G401 (cell line): Measurements from ENCODE around the gene HDAC2. TPM values are rescaled to one million over a fixed set of nuclear protein-coding genes. Genes with fewer than 3 reads are reported as not detected.
"Not testable (repeated sequence)": the region's sequence is repeated elsewhere in the genome, so short reads cannot be mapped to it uniquely, and the experiment has no call there.

Source experiments
- DNase-seq: peaks from one replicate; pipeline ENCODE4 v3.0.0-alpha.2; 2015; ENCODE audit warnings: low spot score
- in situ Hi-C: cut with HindIII; loops from 2 replicates; pipeline ENCODE4 v1.10.0; 2016; ENCODE audit warnings: low sequenced_read_pairs, mixed read lengths
- total RNA-seq: library from RNA; depleted of rRNA; stranded (reverse); fragments of >200 nt; shearing (Covaris generic); gene quantifications from 2 replicates; pipeline ENCODE4 v1.2.3, GENCODE V29; 2014; rRNA removed

The HDAC2 gene
- 176 and 213 TPM in 2 replicates for total RNA-seq

DNA sequence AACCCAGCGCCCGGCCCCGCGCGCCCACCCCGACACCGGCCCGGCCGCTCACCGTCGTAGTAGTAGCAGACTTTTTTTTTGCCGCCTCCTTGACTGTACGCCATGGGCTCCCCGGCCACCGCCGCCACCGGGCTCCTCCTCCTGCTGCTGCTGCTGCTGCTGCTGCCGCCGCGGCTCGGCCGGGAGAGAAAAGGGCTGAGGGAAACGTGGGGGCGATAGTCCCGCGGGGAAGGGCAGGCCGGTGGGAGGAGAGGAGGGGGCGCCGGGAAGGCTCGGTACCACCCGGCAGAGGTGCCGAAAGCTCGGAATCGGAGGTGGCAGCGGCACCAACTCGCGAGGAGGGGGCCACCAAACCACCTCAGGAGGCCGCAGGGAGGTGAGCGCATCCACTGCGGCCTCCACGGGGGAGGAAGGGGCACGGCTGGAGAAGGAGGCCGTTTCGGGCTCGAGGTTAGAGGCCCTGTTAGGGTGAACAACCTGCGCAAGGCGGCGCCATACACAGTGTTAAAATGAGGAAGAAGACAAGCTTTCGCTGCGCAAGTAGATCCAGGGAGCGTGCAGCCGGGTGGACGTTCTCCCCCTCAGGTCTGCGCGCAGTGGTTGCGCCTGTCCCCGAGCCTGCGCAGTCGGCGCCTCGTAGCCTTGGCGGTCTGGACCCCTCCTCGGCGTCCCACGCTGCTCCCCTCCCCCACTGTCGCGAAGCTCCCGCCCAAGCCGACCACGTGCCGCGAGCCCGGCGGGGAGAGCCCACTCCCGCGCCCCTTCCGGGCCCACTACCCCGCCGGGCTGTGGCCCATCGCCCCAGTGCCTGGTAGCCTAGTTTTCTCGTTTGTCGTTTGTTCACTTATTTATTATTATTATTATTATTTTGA, at the start of gene HDAC2:
TSS of gene HDAC2 (minus strand) at position 344 of the 872 bp plus-strand sequence. CDS start at position 104, 240 bp downstream.
- DNase-seq, result peak; percentile 81
- in situ Hi-C loops, result no loop called here

GRCh38 chr6:114020196-114020595, 49.2 kb upstream of the HDAC2 start:
- in situ Hi-C loops, result no loop called here
- DNase-seq, result no peak

DNA sequence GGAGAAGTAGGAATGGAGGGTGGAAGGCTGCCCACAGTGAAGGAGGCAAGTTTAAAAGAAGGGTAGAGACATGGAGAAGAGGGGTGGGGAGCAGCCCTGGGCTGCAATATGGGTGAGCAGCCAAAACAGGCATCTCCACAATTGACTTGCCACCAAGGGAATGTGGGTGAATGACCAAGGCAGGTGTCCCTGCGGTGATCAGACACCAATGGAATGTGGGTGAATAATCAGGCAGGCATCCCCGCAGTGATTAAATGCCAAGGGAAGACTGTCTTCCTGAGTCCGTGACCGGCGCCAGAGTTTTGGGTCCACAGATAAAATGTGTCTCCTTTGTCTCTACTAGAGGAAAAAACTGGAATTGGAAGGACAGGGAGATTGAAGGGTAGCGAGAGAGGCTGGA, 46.2 kb upstream of the HDAC2 start:
- DNase-seq, in situ Hi-C loops: not testable (repeated sequence)

- DNase-seq, in situ Hi-C loops: not testable (repeated sequence)
Measured at GRCh38 chr6:114014106-114014505, 43.2 kb upstream of the HDAC2 start.

GRCh38 chr6:114011486-114011885, 40.5 kb upstream of the HDAC2 start:
- DNase-seq, in situ Hi-C loops: not testable (repeated sequence)

- no peak for DNase-seq
- in situ Hi-C loops, result no loop called here
Measured at GRCh38 chr6:114010540-114010939, 39.6 kb upstream of the HDAC2 start.

DNA sequence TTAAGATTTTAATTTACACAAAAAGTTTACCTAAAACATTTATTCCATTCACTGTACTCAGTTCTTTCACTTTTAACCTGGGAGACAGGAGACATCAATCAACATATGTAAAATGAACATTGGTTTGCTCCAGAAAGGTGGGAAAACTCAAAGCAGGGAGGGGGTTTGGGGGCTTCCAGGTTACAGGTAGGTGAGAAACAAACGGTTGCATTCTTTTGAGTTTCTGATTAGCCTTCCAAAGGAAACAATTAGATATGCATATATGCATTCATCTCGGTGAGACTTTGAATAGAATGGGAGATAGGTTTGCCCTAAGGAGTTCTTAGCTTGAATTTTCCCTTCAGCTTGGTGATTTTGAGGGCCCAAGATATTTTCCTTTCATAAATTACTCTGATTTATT, 38.2 kb upstream of the HDAC2 start:
- no peak for DNase-seq
- in situ Hi-C loops, result no loop called here

DNA sequence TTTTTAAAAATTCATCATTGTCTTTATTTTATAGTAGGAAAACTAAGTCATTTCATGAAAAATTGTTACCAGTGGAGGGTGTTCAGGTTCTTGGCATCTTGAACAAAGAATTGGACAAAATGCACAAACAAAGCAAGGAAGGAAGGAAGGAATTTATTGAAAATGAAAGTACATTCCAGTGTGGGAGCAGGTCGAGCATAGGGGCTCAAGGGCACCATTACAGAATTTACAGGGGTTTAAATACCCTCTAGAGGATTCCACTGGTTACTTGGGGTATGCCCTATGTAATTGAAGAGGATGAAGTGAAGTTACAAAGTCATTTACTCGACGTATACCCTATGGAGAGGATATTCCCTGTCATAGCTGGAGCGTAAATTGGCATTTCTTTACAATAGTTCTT, 37.4 kb upstream of the HDAC2 start:
- DNase-seq, result no peak
- in situ Hi-C loops, result no loop called here

DNA sequence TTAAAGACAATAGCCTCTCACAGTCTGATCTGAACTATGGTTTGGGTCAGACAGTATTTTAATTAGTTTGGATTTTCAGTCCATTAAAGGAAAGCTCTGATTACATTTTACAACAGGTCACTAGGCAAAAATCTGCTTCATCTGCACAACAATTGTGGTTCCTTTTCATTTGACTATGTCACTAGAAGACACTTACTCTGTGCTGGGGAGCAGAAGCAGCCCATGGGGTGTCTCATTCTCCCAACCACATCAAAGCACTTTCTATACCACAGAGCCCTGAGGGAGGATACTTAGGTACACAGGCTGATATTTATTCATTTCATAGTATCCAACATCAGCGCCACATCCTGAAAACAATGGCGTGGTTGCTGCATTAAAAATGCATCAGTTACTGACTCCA, 36.6 kb upstream of the HDAC2 start:
- no peak for DNase-seq
- in situ Hi-C loops, result no loop called here

DNA sequence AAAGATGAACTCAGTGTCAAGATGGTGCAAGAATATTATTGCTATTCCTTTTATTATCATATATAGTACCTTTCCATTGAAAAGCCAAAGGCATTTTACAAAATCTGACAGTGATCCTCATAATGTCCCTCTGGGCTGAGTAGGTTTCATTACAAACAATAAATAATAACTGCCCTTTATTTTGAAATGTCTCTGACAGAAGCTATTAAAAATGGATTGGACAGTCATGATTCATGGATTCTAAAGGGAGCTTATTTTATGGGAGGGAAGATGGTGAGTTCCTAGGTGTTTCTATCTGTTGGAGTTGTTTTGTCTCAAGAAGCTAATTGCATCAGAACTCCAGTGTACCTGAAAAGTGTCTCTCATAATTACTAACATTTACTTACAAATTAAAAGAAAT, 30.4 kb upstream of the HDAC2 start:
- in situ Hi-C loops, result no loop called here
- no peak for DNase-seq

DNA sequence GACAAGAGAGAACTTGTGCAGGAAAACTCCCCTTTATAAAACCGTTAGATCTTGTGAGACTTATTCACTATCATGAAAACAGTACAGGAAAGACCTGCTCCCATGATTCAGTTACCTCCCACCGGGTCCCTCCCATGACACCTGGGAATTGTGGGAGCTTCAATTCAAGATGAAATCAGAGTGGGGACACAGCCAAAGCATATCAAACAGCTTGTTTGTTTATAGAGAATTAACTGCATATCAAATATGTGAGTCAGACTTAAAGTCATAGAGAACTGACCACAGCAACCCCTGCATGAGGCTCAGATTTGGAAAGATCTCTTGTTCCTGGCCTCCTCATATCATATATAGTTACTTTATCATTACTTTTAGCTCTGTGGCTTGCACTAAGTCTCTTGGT, 29.1 kb upstream of the HDAC2 start:
- in situ Hi-C loops, result no loop called here
- no peak for DNase-seq

GRCh38 chr6:113999284-113999683, 28.3 kb upstream of the HDAC2 start:
- no peak for DNase-seq
- in situ Hi-C loops, result no loop called here

DNA sequence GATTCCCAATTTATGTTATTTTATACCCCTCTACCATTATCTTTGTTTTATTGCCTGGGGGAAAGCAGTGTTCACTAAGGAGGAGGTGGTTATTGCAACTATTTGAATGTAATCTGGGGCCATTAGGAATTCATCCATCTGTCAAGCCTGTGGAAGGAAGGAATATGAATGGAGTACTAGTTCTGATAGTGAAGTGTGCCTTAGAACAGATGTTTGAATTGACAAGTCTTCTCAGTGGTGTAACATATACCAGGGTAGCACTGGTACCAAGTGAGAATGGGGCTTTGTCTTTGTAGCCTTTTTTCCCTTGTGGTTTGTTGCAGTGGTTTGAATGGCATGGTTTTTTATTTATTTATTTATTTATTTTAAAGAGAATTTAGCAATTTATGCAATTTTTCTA, 27.9 kb upstream of the HDAC2 start:
- in situ Hi-C loops, result no loop called here
- DNase-seq, result no peak

- in situ Hi-C loops, result no loop called here
- no peak for DNase-seq
Measured at GRCh38 chr6:113997116-113997515, 26.2 kb upstream of the HDAC2 start.

GRCh38 chr6:113995634-113996033, 24.7 kb upstream of the HDAC2 start:
- DNase-seq, result no peak
- in situ Hi-C loops, result no loop called here

DNA sequence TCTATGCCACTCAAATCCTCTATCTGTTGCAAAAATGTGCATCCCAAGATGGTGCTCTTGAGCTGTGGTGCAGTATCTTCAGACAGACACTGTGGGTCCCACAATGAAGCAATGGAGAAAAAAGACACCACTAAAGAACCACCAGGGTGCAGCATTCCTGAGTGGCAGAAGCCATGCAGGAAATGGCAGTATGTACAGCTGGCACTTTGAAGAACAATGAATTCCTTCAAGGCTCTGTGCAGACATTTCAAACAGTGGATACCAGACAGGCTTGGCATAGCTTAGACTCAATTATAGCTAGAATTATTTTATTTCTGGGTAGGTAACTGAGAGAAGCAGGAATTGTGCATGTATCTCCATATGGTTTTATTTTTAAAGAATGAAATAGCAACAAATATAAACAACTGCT, 24.0 kb upstream of the HDAC2 start:
- peak; percentile 27 for DNase-seq
- in situ Hi-C loops, result no loop called here

GRCh38 chr6:113989675-113990074, 18.7 kb upstream of the HDAC2 start:
- in situ Hi-C loops, result no loop called here

DNA sequence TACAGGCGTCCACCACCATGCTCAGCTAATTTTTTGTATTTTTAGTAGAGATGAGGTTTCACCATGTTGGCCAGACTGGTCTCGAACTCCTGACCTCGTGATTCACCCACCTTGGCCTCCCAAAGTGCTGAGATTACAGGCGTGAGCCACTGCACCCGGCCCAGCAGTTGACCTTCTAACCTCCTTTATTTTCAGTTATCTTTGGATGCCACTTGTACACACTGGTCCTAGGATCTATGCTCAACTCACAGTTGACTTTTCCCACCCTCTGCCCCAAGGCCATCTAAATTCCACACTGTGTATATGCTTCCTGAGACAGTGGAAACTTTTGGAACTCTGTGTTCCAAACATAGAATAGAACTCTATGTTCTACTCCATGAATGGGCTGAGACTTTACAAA, 11.7 kb upstream of the HDAC2 start:
- in situ Hi-C loops, DNase-seq: not testable (repeated sequence)

More at GRCh38 chr6:113989675-113990074, 18.7 kb upstream of the HDAC2 start:
- DNase-seq, result no peak

GRCh38 chr6:113982055-113982550, 11.2 kb upstream of the HDAC2 start:
- in situ Hi-C loops, result no loop called here
- no peak for DNase-seq

DNA sequence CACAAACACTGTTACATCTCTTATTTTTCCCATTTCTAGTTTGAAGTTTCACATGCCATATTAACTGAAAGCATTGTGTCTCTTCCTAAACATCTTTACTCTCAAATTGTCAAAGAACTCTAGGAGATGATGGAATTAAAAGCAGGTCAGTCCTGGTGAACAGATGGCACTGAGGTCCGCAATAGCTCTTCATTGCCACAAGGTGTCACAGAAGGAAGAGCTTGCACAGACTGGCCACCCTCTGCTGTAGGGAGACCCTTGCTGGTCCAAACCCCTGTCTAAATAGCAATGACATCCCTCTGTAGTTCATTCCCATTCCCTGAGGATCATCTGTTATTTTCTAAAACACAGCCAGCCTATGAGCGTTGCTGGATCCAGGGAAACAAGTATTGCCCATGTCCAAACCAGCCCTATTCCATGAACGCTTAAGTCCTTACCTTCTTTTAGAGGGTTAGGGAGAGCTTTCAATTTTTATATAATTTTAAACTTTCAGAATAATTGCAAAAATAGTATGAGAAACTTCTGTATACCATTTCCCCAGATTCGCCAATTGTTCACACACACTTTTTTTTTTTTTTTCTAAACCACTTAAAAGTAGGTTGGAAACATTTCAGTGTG, 10.1 kb upstream of the HDAC2 start:
- DNase-seq, result peak; percentile 59
- in situ Hi-C loops, result no loop called here
